CD1c-positive myeloid dendritic cell (primary cell): ENCODE measurements around the gene ILDR2.

Experiments used
- DNase-seq: peaks from one replicate; pipeline ENCODE4 v3.0.0-alpha.2; 2016; ENCODE audit errors: extremely low spot score

The ILDR2 gene, protein sequence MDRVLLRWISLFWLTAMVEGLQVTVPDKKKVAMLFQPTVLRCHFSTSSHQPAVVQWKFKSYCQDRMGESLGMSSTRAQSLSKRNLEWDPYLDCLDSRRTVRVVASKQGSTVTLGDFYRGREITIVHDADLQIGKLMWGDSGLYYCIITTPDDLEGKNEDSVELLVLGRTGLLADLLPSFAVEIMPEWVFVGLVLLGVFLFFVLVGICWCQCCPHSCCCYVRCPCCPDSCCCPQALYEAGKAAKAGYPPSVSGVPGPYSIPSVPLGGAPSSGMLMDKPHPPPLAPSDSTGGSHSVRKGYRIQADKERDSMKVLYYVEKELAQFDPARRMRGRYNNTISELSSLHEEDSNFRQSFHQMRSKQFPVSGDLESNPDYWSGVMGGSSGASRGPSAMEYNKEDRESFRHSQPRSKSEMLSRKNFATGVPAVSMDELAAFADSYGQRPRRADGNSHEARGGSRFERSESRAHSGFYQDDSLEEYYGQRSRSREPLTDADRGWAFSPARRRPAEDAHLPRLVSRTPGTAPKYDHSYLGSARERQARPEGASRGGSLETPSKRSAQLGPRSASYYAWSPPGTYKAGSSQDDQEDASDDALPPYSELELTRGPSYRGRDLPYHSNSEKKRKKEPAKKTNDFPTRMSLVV

GRCh38 chr1:166975361-166976129 is at the start of gene ILDR2:
ILDR2 (minus strand) TSS chr1:166975540; CDS start chr1:166975268, 272 bp downstream.
- peak; percentile 60 for DNase-seq

DNA sequence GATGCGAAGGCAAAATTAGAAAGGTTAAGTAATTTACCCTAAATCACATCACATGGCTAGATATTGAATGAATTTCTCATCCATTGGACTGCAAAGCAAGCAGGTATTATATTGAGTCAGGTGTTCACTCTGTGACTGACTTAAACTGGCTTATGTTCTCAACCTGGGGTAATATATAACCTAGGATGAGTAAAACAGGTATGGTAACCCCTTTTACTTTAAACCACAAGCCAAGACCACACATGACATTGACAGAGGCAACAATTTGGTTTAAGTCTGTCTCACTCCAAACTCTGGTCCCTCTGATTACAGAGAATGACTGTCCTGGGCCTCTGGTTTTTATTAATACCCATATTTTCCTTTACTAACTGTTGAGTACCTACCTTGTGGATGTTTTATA is 47.0 kb upstream of the ILDR2 start:
- DNase-seq: no peak

DNA sequence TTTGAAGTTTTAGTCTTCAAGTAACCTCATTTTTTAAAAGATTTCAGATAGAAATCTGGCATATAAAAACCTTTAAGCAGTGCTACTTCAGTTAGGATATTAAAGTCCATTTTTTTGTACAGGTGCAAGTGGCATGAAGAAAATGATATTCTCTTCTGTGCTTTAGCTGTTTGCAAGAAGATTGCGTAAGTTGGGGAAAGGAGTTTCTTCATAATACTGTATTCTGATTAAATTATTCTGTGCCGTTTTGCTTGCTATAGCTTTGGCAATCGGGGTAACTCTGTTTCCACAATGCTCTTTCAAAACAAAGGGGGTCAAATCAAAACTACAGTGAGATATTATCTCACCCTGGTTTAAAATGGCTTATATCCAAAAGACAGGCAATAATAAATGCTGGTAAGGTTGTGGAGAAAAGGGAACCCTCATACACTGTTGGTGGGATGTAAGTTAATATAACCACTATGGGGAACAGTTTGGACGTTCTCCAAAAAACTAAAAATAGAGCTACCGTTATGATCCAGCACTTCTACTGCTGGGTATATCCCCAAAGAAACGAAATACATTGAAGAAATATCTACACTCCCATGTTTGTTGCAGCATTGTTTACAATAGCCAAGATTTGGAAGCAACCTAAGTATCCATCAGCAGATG is 40.9 kb upstream of the ILDR2 start:
- DNase-seq: no peak

DNA sequence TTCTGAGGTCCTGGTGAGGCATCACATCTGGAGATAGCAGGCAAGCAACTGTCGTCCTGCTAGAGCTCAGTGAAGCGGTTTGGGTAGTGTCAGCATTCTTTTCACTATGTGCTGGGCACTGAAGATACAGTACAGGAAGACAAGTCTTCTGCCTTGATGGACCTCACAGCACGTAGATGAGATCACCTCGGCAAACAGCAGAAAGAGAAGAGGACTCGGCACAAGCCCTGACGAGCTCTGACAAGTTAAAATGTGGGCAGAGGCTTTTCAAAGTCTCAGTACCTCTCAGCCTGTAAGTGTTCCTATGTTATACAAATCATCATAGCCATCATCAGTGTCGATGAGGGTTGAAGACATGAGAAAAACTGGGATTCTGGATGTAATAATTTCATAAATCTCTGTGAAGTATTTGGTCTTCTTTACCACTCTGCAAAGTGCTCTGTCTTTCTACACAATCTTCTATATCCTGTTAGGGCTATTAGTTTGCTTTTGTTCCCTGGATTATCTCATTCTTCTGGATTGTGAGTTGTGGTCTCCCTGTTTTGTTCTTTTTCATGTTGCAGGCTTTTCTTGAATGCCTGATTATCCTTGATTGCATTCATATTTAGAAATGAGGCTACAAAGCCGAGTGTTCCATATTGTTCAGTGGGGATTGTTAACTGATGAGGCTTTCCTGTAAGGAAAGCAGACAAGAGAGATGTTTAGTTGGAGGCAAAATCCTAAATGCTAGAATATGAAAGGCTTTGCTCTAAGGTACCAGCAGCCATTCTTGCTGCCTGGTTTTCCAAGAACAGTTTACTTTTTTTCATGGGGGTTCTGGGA is 38.0 kb upstream of the ILDR2 start:
- DNase-seq: no peak

DNA sequence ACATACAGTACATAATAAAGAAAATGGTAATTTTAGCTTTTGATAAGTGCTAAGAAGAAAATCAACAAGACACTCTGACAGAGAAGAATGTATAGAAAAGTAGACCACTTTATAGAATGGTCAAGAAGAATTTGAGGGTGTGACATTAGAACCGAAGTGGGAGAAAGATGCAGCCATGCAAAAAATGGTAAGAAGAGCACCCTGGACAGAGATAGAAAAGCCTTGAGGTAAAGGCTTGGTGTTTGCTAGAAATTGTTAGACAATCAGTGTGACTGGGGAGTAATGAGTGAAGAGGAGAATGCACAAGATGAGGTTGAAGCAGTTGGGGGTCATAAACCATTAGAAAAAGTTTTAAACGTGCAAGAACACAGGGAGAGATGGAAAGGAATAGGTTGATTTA is 37.2 kb upstream of the ILDR2 start:
- DNase-seq: no peak

GRCh38 chr1:167011560-167012191 is 36.3 kb upstream of the ILDR2 start:
- no peak for DNase-seq

GRCh38 chr1:167003711-167004110 is 28.4 kb upstream of the ILDR2 start:
- no peak for DNase-seq

GRCh38 chr1:167002354-167002753 is 27.0 kb upstream of the ILDR2 start:
- no peak for DNase-seq

DNA sequence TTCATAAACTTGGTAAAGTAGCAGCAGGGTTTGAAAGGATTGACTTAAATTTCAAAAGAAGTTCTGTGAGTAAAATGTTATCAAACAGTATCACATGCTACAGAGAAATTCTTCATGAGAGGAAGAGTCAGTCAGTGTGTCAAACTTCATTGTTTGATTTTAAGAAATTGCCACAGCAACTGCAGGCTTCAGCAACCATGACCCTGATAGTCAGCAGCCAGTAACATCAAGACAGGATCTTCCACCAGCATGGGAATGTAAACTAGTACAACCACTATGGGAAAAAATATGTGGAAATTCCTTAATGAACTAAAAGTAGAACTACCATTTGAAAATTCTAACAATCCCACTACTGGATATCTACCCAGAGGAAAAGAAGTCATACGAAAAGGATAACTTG is 25.2 kb upstream of the ILDR2 start:
- no peak for DNase-seq

GRCh38 chr1:166999500-167000055 is 24.2 kb upstream of the ILDR2 start:
- no peak for DNase-seq

DNA sequence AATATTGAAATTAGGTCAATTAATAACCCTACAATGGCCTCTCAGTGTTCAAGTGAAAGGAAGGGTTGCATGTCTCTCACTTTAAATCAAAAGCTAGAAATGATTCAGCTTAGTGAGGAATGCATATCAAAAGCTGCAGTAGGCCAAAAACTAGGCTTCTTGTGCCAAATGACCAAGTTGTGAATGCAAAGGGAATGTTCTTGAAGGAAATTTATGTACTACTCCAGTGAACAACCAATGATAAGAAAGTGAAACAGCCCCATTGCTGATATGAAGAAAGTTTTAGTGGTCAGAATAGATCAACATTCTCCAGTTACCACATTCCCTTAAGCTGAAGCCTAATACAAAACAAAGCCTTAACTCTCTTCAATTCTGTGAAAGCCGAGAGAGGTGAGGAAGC is 23.7 kb upstream of the ILDR2 start:
- no peak for DNase-seq

- DNase-seq: no peak
Measured at GRCh38 chr1:166988974-166989515, 13.7 kb upstream of the ILDR2 start, which contains the start of gene MAEL. MAEL (plus strand) TSS chr1:166989280; CDS start chr1:166989353, 73 bp downstream.

DNA sequence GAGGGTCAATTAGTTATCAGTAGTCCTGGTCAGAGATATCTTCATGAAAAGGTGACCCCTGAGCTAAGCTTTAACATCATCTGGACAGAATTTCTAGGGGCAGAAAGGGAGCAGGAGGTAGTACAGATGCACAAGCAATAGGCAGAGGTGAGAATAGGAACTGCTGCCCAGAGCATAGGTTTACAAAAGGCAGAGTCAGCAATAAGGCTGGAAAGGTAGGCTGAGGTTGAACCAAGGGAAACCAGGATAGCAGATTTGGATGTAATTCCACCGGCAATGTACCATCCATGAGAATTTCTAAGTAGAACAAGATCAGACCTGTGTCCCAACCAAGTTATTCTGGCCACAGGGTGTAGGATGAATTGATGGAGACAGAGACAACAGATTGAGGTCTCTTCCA is 6.2 kb upstream of the ILDR2 start:
- DNase-seq: no peak

DNA sequence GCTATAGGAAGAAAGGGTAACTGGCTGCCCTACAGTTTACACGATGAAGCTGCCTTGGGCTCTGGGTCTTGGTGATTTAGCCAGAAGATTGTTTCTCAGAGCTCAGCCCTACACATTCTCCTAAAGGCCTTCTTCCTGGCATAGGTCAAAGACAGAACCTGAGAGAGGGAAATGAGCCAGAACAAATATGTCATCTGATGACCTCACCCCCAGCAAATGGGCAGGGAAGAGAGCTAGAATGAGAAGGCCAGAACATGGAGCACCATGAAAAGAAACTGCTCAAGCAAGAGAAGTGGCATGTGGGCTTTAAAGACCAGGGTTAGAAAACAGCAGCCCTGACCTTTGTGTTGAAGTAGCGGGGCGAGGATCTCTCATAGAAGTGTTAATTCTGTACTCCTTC is 5.5 kb upstream of the ILDR2 start:
- no peak for DNase-seq

- no peak for DNase-seq
Measured at GRCh38 chr1:166980383-166980782, 5.0 kb upstream of the ILDR2 start.

DNA sequence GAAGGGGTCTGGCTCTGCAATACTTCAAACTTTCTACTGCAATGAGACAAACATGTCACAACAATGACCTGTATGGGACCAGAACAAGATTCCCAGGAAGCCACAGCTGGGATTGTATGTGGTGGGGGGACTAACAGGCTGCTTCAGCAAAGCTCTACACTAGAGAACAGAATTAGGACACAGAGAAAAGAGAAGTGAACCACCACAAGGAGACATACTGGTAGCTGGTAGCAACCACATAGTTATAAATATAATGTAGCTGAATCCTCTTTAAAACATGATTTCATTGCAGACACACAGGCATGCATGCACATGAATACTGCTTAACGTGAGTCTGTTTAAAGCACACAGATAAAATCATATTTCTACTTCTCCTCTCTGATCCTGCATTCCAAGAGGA is 3.5 kb upstream of the ILDR2 start:
- DNase-seq: no peak

- DNase-seq: no peak
Measured at GRCh38 chr1:166977951-166978350, 2.6 kb upstream of the ILDR2 start.

- DNase-seq: peak; percentile 13
Measured at GRCh38 chr1:166974647-166975345, 544 bp downstream of the ILDR2 start.

DNA sequence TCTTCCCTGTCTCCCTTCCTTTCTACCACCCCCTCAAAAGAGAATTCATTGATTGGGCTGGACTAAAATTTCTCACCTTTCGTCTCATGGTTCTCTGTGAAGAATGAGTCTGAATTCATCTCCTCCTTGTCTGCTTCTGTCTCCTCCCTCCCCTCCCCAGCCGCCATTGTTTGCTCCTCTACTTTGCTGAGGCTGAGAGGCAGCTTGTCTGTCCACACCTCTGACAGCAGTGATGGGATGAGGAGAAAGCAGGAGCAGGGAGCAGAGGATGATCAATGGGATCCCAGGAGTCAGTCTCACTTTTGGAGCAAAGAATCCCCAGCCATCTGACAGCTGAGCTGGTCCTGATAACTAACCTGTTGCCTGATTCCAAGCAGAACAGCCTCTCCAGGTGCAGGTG is 2.5 kb downstream of the ILDR2 start:
- no peak for DNase-seq
